Stomach smooth muscle (tissue), 2 donors: ENCODE results near the gene DNAH14.
"Not testable (repeated sequence)": the region's sequence is repeated elsewhere in the genome, so short reads cannot be mapped to it uniquely, and the experiment has no call there.

Source experiments
- H3K27ac ChIP-seq: one replicate; pipeline ENCODE4 v1.7.0; 2013; ENCODE audit warnings: mild to moderate bottlenecking, low read length, inconsistent platforms
- H3K27me3 ChIP-seq, 2 donors: one replicate each; pipeline ENCODE4 v1.7.0; 2013; ENCODE audit warnings: low read length in 2 of 2; ENCODE audit not compliant: insufficient read depth in 2 of 2, control insufficient read depth in 1 of 2
- H3K36me3 ChIP-seq, 2 donors: one replicate each; pipeline ENCODE4 v1.7.0; 2013; ENCODE audit warnings: low read length in 2 of 2; ENCODE audit not compliant: control insufficient read depth in 2 of 2, insufficient read depth in 2 of 2
- H3K4me1 ChIP-seq: one replicate; pipeline ENCODE4 v1.7.0; 2013; ENCODE audit warnings: low read length; ENCODE audit not compliant: control insufficient read depth, insufficient read depth
- H3K4me3 ChIP-seq, 2 donors: one replicate each; pipeline ENCODE4 v1.7.0; 2013; ENCODE audit warnings: low read length in 2 of 2
- H3K9ac ChIP-seq, 2 donors: one replicate each; pipeline ENCODE4 v1.7.0; 2013; ENCODE audit warnings: low read length in 2 of 2, mild to moderate bottlenecking in 1 of 2
- H3K9me3 ChIP-seq, 2 donors: one replicate each; pipeline ENCODE4 v1.7.0; 2013; ENCODE audit warnings: low read length in 2 of 2; ENCODE audit not compliant: control insufficient read depth in 2 of 2
- donor health status: healthy.
- donor health status: Pancreatic carcinoma.

The DNAH14 gene

DNA sequence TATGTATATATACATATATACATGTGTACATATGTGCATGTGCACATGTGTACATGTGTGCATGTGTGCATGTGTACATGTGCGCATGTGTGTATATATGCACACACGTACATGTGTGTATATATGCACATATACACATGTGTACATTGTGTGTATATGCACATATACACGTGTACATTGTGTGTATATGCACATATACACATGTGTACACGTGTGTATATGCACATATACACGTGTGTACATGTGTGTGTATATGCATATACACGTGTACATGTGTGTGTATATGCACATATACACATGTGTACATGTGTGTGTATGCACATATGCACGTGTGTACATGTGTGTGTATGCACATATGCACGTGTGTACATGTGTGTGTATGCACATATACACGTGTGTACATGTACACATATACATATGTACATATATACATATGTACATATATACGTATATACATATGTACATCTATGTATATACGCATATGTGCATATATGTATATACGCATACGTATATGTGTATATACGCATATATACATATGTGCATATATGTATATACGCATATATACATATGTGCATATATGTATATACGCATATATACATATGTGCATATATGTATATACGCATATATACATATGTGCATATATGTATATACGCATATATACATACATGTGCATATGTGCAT is 405.8 kb downstream of the DNAH14 start:
- not testable (repeated sequence) for H3K9ac ChIP-seq, H3K27me3 ChIP-seq, H3K36me3 ChIP-seq, H3K9me3 ChIP-seq, H3K4me3 ChIP-seq, H3K4me1 ChIP-seq, H3K27ac ChIP-seq

DNA sequence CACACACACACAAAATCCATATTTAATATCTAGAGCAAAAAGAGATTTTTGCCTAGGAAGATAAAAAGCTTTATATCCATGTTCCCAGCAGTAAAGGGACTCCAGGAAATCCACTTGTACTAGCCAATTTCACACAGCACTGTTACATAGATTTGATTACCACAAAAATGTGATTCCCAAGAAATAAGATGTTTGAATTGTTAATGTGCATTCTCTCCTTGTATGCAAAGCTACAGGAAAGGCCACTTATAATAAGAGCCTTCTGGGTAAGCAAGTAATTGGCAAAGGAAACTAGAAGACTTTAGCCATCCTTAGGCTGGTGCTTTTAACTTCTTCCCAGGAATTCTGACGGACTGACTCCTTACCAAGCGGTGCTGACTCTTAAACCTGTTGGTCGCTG is 409.1 kb downstream of the DNAH14 start:
- Histone ChIP-seq H3K36me3 (no peaks in the 10 kb centered on the region), H3K4me1 (no peaks in the 10 kb centered on the region), H3K9ac (no peak overlapping the region), H3K9me3 (no peaks in the 10 kb centered on the region), H3K4me3 (no peak overlapping the region), H3K27me3 (no peaks in the 10 kb centered on the region), H3K27ac (no peak overlapping the region)

DNA sequence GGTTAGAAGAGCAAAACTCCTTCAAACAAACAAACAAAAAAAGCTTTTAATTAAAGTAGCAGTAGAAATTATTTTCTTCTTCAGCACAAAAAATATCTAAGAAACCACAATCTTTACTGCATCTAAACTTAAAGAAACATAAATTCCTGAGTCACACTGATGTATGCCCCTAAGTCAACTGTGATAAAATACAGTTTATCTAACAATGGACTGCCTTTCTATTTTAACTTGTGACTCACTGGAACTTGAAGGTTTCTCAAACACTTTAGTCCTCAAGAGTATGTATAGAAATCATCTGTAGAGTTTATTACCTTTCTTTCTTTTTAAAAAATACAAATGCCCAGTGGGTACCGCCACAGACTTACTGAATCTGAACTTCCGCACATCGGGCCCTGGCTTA is 412.2 kb downstream of the DNAH14 start:
- Histone ChIP-seq H3K27ac (no peak overlapping the region), H3K9ac (no peak overlapping the region), H3K27me3 (no peaks in the 10 kb centered on the region), H3K36me3 (no peaks in the 10 kb centered on the region), H3K9me3 (no peaks in the 10 kb centered on the region), H3K4me1 (no peaks in the 10 kb centered on the region), H3K4me3 (no peak overlapping the region)

DNA sequence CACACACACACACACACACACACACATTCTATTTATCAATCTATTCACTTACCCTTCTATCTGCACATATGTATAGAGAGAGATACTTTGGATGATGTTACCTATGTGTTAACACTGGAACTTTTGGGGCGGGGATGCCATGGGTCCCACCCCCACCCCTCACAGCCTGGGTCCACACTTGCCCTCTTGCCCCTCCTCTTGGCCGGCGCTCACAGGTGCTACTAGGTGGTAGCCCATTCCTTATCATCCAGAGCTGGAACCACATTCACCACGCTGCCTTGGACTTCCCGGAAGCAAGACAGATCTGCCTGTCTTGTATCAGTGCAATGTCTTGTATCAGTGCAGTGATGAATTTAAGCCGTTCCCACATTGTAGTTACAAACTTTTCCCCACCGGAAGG is 413.2 kb downstream of the DNAH14 start:
- Histone ChIP-seq H3K27ac (no peak overlapping the region), H3K4me1 (no peaks in the 10 kb centered on the region), H3K9me3 (no peaks in the 10 kb centered on the region), H3K9ac (no peak overlapping the region), H3K4me3 (no peak overlapping the region), H3K36me3 (no peaks in the 10 kb centered on the region), H3K27me3 (no peaks in the 10 kb centered on the region)

DNA sequence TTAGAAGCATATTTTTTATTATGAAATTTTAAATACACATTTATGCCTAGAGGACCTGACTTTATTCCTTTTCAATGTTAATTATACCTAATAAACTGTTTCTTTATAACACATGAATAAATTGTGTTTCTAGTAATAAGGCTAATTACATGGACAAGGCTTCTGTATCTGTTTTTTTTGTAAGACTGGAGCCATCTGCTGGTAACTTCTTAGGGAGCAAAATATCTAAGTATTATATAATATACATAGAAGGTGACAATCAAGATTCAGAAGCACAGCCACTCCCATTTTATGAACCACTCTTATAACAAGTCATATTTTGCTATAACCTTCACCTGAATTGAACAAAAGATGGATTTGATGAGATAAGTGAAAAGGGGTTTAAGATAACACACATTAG is 414.1 kb downstream of the DNAH14 start:
- H3K9me3 ChIP-seq: no peaks in the 10 kb centered on the region
- H3K36me3 ChIP-seq: no peaks in the 10 kb centered on the region
- H3K27ac ChIP-seq: no peak overlapping the region
- no peak overlapping the region for H3K9ac ChIP-seq
- no peaks in the 10 kb centered on the region for H3K4me1 ChIP-seq
- no peak overlapping the region for H3K4me3 ChIP-seq
- no peaks in the 10 kb centered on the region for H3K27me3 ChIP-seq

DNA sequence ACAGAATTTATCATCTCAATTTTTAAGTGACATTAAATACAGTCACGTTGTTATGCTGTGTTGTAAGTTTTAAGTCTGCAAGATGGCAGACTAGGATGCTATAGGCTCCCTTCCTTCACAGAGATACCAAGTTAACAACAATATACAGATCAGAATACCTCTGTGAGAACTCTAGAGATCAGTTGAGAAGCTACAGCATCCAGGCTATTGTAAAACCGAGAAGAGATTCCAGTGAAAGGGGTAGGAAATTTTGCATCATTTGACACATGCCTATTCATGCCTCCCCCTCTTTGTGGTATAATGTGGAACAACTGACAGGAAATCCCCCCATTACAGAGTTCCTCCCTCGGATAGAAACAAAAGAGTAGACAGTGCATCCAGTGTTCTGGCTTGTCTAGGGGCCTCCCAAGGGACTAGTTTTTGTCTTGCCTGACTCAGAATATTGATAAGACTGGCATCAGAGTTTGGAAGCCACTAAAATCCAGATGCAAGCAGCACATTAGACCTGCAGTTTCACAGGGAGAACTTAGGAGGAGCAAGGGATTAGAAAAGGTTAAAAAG is 417.7 kb downstream of the DNAH14 start:
- H3K36me3 ChIP-seq: no peaks in the 10 kb centered on the region
- H3K9me3 ChIP-seq: no peaks in the 10 kb centered on the region
- H3K4me3 ChIP-seq: no peak overlapping the region
- H3K9ac ChIP-seq: no peak overlapping the region
- H3K27me3 ChIP-seq: no peaks in the 10 kb centered on the region
- H3K4me1 ChIP-seq: no peaks in the 10 kb centered on the region
- no peak overlapping the region for H3K27ac ChIP-seq

DNA sequence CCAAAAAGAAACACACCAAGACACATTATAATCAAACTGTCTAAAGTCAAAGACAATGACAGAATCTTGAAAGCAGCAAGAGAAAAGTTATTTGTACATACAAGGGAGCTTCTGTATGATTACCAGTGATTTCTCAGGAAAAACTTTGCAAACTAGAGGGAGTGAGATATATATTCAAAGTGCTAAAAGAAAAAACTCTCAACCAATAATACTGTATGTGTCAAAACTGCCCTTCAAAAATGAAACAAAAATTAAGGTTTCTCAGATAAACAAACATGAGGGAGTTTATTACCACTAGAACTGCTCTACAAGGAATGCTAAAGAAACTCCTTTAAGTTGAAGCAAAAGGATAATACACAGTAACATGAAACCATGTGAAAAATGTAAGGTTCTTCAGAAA is 418.9 kb downstream of the DNAH14 start:
- no peak overlapping the region for H3K27ac ChIP-seq
- no peak overlapping the region for H3K4me3 ChIP-seq
- H3K4me1 ChIP-seq: no peaks in the 10 kb centered on the region
- no peak overlapping the region for H3K9ac ChIP-seq
- no peaks in the 10 kb centered on the region for H3K9me3 ChIP-seq
- no peaks in the 10 kb centered on the region for H3K36me3 ChIP-seq
- H3K27me3 ChIP-seq: no peaks in the 10 kb centered on the region

DNA sequence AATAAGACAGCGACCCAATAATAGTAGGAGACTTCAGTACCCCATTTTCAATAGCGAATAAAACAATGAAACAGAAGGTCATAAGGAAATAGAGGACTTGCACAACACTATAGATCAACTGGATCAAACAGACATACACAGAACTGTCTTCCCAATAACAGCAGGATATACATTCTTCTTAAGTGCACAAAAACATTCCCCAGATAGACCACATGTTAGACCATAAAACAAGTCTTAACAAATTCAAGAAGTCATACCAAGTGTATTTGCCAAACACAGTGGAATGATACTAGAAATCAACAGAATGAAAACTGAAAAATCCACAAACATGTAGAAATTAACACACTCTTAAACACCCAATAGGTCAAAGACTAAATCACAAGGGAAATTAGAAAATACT is 420.4 kb downstream of the DNAH14 start:
- Histone ChIP-seq H3K36me3 (no peaks in the 10 kb centered on the region), H3K9ac (no peak overlapping the region), H3K9me3 (no peaks in the 10 kb centered on the region), H3K27me3 (no peaks in the 10 kb centered on the region), H3K4me1 (no peaks in the 10 kb centered on the region), H3K4me3 (no peak overlapping the region), H3K27ac (no peak overlapping the region)

DNA sequence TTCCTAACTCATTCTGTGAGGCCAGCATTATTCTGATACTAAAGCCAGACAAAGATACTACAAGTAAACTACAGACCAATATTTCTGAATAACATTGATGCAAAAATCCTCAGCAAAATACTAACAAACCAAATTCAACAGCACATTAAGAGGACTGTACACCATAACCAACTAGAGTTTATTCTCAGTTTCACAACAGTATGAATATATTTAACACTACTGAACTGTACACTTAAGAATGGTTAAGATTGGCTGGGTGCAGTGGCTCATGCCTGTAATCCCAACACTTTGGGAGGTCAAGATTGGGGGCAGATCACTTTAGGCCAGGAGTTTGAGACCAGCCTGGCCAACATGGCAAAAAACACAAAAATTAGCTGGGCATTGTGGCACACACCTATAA is 421.4 kb downstream of the DNAH14 start:
- Histone ChIP-seq H3K4me1 (no peaks in the 10 kb centered on the region), H3K9ac (no peak overlapping the region), H3K36me3 (no peaks in the 10 kb centered on the region), H3K4me3 (no peak overlapping the region), H3K9me3 (no peaks in the 10 kb centered on the region), H3K27me3 (no peaks in the 10 kb centered on the region), H3K27ac (no peak overlapping the region)

DNA sequence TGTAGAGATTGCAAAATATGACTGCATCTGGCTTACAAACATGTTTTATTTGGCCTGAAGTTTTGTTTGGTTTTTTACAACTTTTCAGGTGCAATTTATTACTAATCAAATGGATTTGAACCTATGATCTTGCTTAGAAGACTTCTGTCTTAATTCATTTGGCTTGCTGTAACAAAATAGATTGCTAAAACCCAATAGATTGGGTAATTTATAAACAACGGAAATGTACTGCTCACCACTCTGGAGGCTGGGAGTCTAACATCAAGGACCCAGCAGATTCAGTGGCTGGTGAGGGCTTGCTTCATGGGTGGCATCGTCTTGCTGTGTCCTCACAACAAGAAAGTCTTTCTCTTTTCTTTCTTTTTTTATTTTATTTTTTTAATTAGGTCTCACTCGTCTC is 425.4 kb downstream of the DNAH14 start:
- Histone ChIP-seq H3K4me3 (no peak overlapping the region), H3K4me1 (no peaks in the 10 kb centered on the region), H3K9ac (no peak overlapping the region), H3K36me3 (no peaks in the 10 kb centered on the region), H3K9me3 (no peaks in the 10 kb centered on the region), H3K27ac (no peak overlapping the region), H3K27me3 (no peaks in the 10 kb centered on the region)

DNA sequence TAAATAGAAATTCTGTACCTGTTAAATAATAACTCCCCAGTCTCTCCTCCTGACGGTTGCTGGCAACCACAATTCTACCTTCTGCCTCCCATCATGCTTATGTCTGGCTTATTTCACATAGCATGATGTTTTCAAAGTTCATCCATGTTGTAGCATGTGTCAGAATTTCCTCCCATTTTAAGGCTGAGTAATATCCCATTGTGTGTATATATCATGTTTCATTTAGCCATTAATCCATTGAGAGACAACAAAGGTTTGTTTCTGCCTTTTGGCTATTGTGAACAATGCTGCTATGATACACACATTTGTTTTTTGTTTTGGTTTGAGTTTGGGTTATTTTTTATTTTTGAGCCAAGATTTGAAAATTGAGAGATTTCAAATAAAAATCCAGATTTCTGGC is 426.4 kb downstream of the DNAH14 start:
- H3K4me1 ChIP-seq: no peaks in the 10 kb centered on the region
- H3K27ac ChIP-seq: no peak overlapping the region
- H3K9me3 ChIP-seq: no peaks in the 10 kb centered on the region
- no peaks in the 10 kb centered on the region for H3K27me3 ChIP-seq
- H3K4me3 ChIP-seq: no peak overlapping the region
- no peak overlapping the region for H3K9ac ChIP-seq
- no peaks in the 10 kb centered on the region for H3K36me3 ChIP-seq
